Measurements from ENCODE around the gene COL26A1.
"Not testable (repeated sequence)": the region's sequence is repeated elsewhere in the genome, so short reads cannot be mapped to it uniquely, and the experiment has no call there.

COL26A1 gene

DNA sequence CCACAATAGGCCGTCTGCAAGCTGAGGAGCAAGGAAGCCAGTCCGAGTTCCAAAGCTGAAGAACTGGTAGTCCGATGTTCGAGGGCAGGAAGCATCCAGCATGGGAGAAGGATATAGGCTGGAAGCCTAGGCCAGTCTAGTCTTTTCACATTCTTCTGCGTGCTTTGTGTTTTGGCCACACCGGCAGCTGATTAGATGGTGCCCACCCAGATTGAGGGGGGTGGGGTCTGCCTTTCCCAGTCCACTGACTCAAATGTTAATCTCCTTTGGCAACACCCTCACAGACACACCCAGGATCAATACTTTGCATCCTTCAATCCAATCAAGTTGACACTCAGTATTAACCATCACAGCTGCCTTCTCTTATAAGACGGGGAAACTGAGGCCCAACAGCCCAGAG, 142.8 kb downstream of the COL26A1 start:
- DNase-seq: not testable (repeated sequence)

DNA sequence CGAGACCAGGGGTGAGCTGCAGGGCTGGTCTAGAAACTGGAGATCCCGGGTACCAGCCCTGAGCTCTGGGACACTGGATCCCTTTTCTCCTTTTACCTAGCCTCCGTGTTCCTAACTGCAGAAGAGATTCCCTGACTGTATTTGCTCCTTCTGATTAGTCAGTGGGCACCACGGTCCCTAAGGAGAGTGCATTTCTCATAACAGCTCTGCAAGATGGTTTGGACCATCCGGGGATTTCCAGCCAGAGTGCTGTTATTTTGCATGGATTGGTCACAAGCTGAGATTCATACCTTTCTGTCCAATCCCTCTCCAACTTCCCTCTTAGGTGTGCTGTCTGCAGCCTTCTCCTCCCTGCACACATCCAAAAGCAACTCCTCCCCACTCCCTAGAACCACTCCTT, 143.9 kb downstream of the COL26A1 start:
- no peak for DNase-seq

DNA sequence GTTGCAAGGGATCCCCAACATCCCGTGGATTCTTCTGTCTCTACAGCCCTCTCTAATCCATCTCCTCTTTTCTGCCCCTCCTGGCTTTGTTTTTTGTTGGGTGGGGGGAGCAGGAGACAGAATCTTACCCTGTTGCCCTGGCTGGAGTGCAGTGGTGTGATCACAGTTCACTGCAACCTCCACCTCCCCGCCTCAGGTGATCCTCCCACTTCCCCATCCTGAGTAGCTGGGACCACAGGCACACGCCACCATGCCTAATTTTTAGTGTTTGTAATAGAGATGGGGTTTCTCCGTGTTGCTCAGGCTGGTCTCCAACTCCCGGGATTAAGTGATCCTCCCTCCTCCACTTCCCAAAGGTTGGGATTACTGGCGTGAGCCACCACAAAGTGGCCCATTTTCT, 144.7 kb downstream of the COL26A1 start:
- DNase-seq: no peak

DNA sequence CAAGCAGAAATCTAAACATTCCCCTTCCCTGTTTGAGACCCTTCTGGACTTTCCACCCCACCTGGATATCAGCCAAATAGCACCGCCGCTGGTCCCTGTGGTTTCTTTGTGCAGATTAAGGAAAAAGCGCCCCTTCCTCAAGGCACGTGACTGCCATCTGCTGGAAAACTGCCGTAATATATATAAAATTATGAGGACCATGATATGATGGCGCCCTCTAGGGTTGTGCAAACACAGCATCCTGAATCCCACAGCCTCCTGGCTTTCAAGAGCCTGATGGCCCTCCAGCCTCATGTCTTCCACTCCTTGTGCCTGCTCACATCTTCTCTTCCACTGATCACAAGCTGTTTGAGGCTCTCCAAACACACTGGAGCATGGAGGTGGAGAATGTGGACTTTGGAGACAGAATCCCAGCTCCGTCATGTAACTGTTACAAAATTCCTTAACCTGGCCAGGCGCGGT, 145.1 kb downstream of the COL26A1 start:
- DNase-seq: peak; percentile 26 to 49

DNA sequence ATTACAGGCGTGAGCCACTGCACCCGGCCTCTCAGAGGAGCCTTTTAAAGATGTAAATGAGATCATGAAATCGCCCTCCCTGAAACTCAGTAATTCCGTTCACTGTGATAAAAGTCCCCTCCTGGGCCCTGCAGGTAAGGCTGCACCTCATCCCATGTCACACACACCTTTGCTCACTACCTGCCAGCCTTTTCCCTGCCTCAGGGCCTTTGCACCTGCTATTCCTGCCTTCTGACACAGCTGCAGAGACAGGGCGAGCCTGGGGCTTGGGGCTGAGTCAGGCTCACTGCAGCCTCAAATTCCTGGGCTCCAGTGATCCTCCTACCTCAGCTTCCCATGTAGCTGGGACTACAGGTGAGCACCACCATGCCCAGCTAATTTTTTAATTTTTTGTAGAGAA, 147.6 kb downstream of the COL26A1 start:
- DNase-seq: no peak

DNA sequence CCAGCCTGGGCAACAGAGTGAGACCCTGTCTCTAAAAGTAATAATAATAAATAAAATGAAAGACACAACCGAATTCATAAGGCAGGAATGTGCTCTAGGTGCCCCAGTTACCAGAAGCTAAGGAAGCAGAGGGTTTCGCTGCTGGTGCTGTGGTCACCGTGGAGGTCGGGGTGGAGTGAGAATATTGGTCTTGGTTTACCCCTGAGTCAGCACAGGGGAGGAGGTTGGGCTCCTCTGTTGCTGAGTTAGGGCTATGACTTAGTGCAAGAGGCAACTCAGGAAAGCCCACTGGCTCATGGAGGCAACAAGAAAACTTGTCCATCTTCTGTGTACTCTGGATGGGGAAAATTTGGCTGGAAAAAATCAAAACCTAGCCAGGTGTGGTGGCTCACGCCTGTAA, 149.3 kb downstream of the COL26A1 start:
- DNase-seq: no peak

DNA sequence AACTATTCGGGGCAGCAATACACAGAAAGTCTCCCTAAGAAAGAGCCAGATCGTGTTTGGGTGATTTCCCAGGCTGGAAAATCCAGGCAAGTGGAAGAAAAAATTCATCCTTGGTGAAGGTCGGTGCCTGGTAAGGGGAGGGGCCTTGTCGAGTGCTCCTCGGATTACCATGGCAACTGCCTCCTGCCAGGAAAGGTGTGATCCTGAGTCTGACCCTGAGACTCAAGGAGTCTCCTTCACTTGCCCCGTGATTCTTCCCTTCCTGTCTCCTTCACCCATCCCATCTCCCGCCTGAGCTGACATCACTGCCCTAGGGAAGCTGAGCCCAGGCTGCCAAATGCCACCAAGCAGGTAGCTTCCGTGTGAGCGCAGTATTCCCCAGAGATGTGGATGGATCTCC, 154.2 kb downstream of the COL26A1 start:
- DNase-seq: no peak

DNA sequence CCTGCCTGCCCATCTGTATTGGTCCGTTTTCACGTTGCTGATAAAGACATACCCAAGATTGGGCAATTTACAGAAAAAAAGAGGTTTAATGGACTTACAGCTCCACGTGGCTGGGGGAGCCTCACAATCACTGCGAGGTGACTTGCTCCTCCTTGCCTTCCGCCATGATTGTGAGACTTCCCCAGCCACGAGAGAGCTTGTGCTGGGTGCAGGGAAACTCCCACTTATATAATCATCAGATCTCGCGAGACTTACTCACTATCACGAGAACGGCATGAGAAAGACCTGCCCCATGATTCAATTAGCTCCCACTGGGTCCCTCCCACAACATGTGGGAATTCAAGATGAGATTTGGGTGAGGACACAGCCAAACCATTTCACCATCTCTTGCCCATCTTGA, 154.6 kb downstream of the COL26A1 start:
- no peak for DNase-seq

DNA sequence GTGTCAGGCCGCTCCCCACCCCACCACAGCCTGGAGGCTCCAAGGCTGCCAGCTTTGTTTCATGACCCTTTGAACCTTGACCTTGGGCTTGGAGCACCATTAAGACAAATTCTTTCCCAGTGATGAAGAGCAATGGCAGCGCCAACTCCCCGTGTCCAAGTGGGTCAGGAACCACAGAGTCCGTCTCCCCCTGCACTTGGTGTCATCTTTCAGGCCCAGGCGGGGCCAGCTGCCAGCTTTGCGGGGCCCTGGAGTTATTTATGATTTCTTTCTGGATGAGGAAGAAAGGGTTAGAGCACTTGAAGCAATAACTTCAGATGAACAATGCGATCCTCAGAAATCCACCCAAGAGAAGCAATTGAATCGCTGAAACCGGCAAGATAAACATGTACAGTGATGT, 155.7 kb downstream of the COL26A1 start:
- DNase-seq: no peak

DNA sequence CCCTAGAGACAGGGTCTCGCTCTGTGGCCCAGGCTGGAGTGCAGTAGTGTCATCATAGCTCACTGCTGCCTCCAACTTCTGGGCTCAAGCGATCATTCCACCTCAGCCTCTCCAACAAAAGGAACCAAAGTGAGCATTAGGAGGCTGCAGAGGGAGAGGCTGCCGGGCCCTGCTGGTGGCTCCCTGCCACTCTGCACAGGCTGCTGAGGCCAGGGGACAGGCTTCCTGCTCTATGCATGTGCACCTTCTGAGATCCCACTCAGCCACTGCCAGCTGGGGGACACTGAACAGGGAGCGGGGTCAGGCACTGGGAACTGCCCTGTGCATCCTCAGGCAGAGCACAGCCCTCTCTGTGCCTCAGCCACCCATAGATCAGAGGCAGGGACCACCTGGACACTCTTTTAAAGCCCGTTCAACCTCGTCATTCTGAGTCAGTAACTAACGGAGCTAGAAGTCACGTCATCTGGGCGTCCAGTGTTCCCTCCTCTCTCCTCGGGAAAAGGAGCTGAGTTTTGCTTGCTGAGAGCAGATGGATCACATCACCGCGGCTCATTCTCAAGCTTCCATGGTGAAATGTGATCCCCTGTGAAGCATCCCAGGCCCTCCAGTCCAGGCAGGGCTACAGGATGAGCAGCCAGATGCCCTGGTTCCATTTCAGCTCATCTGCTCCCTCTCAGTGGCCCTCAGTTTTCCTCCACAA, 156.8 kb downstream of the COL26A1 start:
- DNase-seq: no peak

DNA sequence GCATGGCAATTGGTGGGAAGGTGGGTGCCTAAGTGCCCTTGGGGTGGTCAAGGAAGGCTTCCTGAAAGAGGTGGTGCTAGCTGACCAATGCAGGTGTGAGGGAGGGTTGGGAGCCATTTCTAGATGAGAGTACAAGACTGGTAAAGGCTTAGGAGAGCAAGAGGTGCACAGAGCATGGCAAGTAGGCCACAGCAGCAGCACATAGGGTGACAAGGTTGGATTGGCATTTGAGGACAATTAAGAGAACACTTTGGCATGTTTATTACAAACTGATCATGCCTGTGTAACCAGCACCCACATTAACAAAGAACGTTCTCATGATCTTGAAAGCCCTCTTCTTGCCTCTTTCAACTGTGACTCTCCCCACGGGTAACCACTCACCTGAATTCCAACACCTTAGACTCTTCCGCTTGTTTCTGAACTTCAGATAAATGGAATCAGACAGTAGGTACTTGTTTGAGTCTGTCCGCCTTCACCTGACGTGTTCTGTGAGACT, 158.8 kb downstream of the COL26A1 start:
- DNase-seq: no peak

DNA sequence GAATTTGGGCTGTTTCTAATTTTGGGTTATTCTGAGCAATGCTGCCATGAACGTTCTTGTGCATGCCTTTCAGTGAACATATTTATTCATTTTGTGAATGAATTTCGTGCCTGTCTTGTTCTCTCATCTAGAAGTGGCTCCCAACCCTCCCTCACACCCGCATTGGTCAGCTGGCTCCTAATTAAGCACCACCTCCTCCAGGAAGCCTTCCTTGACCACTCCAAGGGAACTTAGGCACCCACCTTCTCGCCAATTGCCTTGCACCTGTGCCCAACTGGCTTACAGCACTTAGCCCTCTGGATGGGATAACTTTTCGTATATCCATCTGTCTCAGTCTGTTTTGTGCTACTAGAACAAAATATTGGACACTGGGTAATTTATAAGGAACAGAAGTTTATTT, 159.3 kb downstream of the COL26A1 start:
- DNase-seq: no peak

DNA sequence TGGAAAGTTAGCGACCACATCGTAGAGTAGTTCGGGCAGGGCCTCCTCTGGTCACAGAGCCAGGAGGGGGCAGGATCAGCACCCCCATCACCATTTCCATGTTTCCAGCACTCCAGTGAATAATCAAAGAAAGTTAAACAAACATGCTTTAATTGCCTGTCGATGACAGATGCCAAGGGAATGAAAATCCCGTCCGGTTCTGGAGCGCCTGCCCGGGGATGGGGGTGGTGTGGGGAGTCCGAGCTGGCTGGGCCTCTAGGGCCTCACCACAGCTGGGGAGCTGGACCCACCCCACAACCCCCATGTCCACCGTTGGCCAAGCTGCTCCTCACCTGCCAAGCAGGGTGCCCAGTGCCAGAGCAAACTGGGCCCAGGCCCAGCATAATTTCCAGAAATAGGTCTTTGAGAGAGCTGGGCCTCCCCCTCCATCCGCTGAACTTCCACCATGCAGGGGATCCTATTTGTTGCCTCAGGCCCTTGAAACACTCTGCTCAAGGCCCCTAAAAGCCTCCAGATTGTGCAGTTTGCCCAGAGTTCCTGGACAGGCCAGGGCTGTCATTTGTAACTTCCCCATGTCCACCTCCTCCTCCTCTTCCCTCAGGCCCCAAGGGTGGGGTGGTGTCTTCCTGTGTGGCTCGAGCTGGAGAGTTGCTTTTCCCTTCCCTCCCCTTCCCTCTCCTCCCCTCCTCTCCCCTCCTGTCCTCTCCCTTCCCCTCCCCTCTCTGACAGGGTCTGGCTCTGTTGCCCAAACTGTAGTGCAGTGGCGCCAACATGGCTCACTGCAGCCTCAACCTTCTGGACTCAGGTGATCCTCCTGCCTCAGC, 165.4 kb downstream of the COL26A1 start:
- peak in 1 of 2 experiments; percentile 17 for DNase-seq

DNA sequence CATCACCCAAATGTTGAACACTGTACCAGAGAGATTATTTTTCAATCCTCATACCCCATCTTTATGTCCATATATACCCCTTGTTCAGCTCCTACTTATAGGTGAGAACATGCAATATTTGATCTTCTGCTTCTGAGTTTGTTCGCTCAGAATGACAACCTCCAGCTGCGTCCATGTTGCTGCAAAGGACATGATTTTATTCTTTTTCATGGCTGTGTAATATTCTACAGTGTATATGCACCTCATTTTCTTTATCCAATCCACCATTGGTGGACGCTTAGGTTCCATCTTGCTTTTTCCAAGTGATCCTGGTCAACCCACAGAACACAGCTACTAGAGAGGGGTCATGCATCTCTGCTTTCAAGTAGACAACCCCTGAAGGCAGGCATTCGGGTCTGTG, 166.9 kb downstream of the COL26A1 start:
- DNase-seq: no peak

DNA sequence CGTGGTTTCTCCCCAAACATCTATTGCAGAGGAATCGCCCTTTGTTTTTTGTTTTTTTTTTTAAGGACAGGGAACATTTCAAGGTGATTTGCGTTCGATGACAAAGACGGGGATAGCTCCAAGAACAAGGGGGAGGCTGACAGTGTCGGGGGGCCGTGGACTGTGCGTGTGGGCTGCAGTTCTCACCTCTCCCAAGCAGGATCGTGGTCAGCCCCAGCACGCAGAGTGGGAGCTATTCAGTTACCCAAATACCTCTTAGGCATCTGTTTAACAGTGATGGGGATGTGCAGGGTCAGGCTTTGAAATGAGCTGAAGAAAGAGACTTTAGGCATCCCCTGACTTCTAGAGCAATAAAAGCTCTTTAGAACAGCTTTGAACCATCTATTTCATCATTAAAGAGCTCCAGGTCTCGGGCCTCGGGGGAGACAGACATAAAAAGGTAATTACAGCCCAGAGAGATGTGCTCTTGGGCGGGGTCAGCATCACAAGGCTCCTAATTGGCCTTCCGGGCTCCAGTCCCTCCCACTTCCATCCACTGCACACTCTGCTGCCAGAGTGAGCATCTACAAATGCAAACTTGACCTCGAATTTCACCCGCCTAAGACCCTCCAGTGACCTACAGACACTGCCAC, 169.2 kb downstream of the COL26A1 start:
- no peak for DNase-seq

DNA sequence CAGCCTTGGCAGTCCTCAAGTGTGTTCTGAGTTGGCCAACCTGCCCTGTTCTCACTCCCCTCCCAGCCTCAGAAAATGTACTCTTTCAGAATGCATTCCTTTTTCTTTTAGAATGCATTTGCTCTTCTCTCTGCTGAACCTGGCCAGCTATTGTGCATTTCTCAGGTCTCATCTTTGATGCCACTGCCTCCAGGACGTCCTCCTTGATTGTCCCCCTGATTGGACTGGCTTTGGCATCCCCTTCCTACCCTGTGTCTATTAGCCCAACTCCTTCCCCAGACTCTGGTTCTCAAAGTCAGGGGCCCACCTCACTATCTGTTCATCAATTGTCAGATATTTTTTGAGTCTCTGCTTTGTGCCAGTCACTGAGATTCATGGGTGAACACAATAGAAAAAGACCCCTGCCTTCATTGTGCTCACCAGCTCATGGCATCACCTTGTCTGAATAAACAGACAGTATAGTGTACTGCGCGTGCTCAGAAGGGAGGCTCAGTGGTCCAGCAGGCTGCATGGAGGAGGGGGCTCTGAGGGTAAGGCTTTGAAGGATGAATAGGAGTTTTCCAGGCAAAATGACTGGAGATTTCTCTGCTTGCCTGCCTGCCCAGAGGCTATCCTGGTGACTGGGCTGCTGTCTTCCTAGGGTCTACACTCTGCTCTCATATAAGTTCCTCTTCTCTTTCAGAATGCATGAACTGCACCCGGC, 169.9 kb downstream of the COL26A1 start:
- DNase-seq: no peak

DNA sequence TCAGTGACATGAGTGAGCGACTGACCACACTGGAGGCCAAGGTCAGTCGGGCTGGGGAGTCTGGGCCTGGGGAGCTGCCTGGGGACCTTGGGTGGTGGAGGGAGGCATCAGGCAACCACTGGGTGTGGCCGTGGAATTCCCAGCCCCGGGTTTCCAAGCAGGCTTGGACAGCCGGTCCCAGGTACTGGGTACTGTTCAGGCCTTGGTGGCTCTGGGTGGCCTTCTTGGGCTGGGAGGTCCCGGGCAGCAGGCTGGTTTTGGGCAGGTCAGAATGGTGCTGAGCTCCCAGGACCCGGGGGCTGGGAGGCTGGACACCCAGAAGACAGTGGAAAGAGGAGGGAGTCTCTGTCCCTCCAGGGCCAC, 170.4 kb downstream of the COL26A1 start:
- no peak for DNase-seq

DNA sequence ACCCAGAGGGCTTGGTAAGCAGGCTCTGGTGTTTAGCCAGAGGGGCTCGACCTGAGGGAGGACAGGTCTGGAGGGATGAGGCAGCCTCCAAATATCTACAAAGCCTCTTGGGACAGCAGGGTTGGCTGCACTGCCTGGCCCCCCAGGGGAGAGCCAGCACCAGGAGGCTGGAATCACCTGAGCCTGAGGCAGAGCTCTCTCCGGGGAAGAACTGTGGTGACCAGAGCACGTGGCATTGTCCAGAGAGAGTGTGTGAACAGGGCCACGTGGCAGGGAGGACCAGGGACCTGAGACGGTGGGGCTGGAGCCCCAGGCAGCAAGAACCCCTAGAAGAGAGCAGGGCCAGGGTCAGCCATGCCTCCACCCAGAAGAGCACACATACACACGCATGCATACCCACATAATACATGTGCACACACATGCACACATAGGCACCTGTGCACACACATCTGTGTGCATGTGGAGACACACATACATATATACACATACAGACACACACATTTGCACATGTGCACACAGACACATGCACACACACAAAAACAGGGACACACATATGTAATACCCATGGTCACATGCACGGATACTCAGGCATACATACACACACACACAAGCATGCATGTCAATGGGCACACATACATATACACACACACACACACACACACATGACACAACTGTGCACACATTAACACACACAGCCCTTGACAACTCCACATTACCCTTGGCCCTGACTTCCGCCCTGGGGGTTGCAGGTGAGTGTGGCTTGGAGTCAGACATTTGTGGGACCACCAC, 171.5 kb downstream of the COL26A1 start:
- DNase-seq: no peak

DNA sequence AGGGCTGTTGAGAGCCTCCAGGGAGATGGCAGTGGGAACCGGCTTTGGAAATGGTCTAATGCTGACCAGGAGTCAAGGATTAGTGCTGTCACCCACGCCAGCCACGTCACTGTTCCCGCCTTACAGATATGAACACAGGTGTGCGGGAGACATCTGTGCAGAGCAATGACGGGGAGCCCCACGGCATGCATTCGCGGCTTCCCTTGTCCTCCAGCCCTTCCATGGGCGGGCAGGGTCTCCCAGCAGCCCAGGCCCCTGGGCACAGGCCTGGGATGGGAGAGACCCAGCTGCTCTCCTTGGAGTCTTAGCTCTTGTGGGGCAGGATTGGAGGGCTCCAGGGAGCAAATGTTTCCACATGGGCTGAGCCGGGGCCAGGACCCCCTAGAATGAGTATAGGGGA, 172.2 kb downstream of the COL26A1 start:
- no peak for DNase-seq

DNA sequence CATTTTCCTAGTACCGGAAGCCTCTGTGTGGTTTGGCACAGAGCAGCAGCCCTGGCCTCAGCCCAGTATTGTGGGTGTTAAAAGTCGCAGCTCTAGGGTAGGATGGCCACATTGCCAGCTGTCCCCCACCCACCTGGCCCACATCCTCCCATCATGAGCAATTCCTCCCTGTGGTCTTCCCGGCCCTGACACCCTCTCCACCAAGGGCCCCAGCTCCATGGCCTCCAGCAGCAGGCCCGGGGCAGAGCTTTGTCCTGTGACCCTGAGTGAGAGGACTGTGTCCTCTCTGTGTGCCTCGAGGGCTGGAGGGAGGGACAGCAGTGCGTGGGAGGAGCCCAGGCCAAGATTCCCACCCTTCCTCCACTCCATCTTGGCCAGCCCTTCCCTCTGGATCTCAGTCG, 172.7 kb downstream of the COL26A1 start:
- DNase-seq: no peak

DNA sequence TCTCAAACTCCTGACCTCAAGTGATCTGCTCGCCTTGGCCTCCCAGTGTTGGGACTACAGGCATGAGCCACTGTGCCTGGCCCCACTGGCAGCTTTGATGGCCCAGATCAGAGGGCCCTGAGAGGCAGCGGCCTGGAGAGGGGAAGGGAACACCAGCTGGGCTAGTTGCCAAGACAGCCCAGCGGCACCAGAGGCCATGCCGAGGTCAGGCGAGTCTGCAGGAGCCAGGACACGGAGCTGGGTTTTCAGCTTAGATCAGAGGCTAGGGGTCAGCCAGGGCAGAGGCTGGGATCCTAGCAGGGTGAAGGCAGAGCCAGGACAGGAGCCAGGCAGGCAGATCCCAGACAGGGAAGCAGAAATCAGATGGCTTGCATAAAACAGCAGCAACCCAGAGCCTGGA, 173.6 kb downstream of the COL26A1 start:
- no peak for DNase-seq

DNA sequence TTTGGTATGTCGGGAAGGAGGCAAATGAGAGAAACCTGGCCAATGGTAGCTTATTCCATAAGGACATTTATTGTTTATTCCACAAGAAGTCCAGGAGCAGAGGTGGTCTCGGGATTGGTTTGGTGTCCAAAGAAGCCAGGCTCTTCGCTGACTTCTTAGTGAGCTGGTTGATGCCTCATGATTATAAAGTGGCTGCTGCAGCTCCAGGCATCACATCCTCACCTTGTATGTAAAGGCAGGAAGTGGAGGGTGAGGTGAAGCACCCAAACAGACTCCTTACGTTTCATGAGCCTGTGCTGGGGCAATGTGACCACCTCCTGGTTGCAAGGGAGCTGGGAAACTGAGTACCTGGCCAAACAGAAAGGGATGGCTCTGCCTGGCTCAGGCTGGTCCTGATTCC, 174.0 kb downstream of the COL26A1 start:
- no peak for DNase-seq

Data from NCI-H446 (cell line).